Measurements from ENCODE around the gene MANEAL.
A peak's percentile ranks its signal among the peaks of the same experiment; 100 is the strongest.

Gene MANEAL

DNA sequence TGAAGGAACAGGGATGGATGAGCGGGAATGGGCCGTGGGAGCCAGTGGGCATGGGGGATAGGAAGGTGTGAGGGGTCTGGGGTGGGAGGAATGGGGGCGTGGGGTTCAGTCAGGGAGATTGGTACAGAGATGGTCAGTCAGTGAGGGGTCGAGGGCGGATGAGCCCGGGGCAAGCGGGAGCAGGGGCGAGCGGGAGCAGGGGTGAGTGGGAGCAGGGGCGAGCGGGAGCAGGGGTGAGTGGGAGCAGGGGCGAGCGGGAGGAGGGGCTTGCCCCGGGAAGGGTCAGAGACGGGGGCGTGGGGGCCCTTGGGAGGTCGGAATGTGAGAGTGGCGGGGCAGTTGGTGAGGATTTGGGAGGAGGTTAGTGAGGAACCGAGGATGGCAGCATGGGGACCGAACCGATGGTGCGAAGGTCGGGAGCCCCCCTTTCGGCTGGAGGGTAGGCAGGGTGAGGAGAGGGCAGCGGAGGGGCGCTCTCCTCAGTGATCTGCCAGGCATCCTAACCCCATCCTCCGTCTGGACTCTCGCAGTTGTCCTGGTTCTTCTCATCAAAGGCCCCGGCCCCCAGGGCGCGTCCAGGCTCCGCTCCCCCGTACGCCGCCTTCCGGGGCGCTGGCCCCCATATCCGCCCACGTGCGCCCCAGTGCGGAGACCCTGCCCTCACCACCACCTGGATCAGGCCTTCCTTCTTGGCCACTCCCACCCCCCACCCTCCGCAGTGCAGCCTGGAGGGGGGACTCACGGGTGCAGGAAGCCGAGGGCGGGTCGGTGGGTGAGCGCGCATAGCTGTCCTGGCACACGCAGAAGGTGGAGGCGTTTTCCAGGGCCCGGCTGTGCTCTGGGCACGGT is 40.0 kb upstream of the MANEAL start:
- TF ChIP-seq, protein P1, sequence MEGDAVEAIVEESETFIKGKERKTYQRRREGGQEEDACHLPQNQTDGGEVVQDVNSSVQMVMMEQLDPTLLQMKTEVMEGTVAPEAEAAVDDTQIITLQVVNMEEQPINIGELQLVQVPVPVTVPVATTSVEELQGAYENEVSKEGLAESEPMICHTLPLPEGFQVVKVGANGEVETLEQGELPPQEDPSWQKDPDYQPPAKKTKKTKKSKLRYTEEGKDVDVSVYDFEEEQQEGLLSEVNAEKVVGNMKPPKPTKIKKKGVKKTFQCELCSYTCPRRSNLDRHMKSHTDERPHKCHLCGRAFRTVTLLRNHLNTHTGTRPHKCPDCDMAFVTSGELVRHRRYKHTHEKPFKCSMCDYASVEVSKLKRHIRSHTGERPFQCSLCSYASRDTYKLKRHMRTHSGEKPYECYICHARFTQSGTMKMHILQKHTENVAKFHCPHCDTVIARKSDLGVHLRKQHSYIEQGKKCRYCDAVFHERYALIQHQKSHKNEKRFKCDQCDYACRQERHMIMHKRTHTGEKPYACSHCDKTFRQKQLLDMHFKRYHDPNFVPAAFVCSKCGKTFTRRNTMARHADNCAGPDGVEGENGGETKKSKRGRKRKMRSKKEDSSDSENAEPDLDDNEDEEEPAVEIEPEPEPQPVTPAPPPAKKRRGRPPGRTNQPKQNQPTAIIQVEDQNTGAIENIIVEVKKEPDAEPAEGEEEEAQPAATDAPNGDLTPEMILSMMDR (IDR thresholded peaks at IDR 0.05; ENCODE audit: extremely low read depth, insufficient read depth, missing control alignments): no peak
- in situ Hi-C loops (cut with MboI; ENCODE audit: low pct_unique_long_range_greater_than_20kb, low sequenced_read_pairs, unreplicated experiment): no loop called here
- no peak for DNase-seq (ENCODE audit: low spot score)

DNA sequence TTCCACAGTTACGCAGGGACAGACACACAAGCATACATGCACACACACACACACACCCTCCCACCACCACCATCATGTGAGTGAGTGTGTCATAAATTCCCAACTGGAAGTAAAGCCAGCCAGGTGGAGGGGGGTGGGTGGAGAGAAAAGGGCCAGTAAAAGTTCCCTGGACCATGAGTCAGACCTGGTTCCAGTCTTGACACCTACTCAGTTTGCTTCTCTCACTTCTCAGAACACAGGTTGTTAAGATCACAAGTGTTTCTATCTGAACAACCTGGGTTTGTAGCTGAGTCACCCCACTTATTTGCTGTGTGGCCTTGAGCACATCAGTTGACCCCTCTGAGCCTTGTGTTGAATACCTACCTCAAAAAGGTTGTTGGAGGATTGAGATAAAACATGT is 38.4 kb upstream of the MANEAL start:
- TF ChIP-seq, protein P1 (IDR thresholded peaks at IDR 0.05; ENCODE audit: extremely low read depth, insufficient read depth, missing control alignments): no peak
- in situ Hi-C loops (cut with MboI; ENCODE audit: low pct_unique_long_range_greater_than_20kb, low sequenced_read_pairs, unreplicated experiment): no loop called here
- DNase-seq (ENCODE audit: low spot score): peak; percentile 65

DNA sequence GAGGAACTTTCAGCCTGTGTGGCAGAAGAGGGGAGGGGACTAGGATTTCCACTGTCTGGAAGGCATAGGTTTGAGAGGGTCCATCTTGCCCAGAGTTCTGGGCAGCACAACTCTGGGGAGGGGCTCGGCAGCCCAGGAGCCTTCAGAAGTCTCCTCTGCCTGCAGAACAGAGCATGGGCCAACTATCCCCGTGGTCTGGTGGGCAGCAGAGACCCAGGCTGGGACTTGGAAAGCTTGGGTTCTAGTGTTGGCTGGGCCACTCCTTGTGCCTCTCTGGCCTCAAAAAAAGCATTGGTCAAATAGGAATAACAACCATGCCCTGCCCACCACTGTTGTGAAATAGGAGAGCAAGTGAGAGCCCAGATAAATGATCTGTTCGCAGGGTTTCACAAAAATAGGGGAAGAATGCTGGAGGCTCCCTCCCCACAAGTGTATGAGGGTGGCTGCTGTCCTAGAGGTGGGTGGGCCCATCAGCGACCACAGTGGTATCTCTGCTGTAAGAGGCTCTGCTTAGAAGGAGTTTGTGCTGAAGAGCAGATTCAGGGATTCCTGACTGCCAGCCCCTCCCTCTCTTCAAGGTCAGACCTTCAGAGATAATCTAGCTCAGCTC is 37.6 kb upstream of the MANEAL start:
- no peak for DNase-seq (ENCODE audit: low spot score)
- TF ChIP-seq, protein P1 (IDR thresholded peaks at IDR 0.05; ENCODE audit: extremely low read depth, insufficient read depth, missing control alignments): no peak
- in situ Hi-C loops (cut with MboI; ENCODE audit: low pct_unique_long_range_greater_than_20kb, low sequenced_read_pairs, unreplicated experiment): no loop called here

DNA sequence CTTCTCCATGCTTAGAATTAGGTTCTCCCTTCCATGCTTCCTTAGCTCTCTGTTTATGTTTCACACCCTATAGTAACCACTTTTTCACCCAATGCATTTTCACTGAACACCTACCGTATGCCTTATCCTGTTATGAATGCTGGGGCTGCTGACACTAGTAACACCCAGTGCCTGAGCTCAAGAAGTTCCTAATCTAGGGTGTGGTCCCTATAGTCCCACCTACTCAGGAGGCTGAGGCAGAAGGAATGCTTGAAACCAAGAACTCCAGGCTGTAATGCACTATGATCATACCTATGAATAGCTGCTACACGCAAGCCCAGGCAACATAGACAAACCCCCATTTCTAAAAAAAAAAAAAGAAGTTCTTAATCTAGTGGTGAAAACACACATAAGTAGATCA is 34.2 kb upstream of the MANEAL start:
- in situ Hi-C loops (cut with MboI; ENCODE audit: low pct_unique_long_range_greater_than_20kb, low sequenced_read_pairs, unreplicated experiment): no loop called here
- TF ChIP-seq, protein P1 (IDR thresholded peaks at IDR 0.05; ENCODE audit: extremely low read depth, insufficient read depth, missing control alignments): no peak

DNA sequence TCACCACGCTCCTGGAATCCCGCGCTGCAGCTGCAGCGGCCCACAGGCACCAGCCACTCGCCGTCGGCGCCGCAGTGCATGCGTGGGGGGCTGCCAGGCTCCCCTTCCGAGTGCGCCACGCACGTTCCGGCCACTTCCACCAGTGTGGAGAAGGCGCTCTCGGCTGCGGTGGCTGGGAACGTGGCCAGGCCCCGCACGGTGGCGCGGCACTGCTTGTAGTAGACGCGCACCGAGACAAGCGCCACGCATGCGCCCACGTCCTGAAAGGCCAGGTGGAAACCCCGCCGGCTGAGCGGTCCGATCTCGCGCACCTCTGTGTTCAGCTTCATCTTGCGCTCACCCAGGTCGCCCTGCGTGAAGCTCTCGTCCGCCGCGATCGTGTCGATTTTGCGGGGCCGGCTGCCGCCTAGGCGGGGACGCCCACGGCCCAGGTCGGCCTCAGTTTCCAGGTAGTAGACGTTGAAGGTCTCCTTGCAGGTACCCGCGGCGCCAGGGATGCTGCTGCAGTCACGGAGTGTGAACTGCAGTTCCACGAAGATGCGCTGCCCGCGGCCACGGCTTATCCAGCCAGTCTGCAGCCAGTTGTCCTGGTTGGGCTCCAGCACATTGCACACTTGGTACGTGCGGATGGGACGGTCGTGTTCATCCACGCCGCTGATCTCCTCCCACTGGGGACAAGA is 32.1 kb upstream of the MANEAL start:
- no peak for DNase-seq (ENCODE audit: low spot score)
- TF ChIP-seq, protein P1 (IDR thresholded peaks at IDR 0.05; ENCODE audit: extremely low read depth, insufficient read depth, missing control alignments): no peak
- in situ Hi-C loops (cut with MboI; ENCODE audit: low pct_unique_long_range_greater_than_20kb, low sequenced_read_pairs, unreplicated experiment): no loop called here

More for the DNA sequence above, 34.2 kb upstream of the MANEAL start:
- no peak for DNase-seq (ENCODE audit: low spot score)

DNA sequence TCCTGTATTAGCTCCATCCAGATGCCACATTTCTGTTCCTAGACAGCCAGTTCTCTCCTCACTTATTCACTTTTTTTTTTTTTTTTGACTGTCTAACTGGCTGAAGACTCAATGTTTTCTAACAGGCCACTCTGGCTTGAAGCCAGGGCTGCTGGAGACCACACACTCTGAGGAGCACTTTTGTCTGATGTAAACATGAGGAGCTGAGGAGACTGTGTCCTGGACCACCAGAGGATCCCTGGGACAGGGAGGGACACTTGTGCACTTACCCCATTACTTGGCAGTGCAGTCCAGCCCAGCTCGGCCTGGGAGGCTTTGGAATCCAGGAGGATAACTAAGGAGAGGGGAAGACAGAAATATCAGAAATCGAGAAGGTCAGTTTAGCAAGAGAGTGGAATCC is 31.1 kb upstream of the MANEAL start:
- in situ Hi-C loops (cut with MboI; ENCODE audit: low pct_unique_long_range_greater_than_20kb, low sequenced_read_pairs, unreplicated experiment): no loop called here
- DNase-seq (ENCODE audit: low spot score): no peak
- TF ChIP-seq, protein P1 (IDR thresholded peaks at IDR 0.05; ENCODE audit: extremely low read depth, insufficient read depth, missing control alignments): no peak

Data from GM13977 (cell line).